Measurements from ENCODE around the gene CUL7. TPM values are rescaled to one million over a fixed set of nuclear protein-coding genes. Genes with fewer than 3 reads are reported as not detected.

The CUL7 gene
- total and polyA plus RNA-seq, 8 donors = 22.0 to 54.3 (median 42.7) TPM

DNA sequence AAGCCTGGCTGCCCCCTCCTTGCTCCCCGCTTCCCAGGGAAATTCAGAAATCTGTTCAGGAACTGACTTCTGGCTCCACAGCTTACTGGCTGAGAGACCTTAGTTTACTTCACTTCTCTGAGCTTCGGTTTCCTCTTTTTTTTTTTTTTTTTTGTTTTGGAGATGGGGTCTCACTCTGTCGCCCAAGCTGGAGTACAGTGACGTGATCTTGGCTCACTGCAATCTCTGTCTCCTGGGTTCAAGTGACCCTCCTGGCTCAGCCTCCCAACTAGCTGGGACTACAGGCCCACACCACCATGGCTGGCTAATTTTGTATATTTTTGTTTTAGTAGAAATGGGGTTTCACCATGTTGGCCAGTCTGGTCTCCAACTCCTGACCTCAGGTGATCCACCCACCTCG, 37.4 kb upstream of the CUL7 start:
- intact Hi-C loops (cut with DNase I) = no loop called here
- ATAC-seq = no peak
- H3K4me1 ChIP-seq = peaks cover 23 to 27% of the 10 kb centered on the region in 2 donors

DNA sequence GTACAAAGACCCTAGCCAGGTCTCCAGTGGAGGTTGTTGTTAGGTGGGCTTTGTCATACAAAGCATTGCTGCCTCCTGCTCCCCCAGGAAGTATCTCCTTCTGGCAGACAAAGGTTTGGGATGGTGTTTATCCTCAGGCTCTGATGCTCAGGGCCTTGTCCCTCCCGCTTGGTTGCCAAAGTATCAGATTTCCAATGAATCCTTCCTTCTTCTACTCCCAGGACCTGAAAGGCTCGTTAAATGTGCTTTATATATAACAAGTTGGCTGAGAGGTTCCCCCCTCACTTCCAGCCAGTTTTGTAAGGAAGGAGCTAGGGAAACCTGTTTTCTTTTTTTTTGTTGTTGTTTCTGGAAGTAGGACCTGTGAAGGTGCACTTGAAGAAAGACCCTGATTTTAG, 36.9 kb upstream of the CUL7 start:
- TF ChIP-seq, protein P1, sequence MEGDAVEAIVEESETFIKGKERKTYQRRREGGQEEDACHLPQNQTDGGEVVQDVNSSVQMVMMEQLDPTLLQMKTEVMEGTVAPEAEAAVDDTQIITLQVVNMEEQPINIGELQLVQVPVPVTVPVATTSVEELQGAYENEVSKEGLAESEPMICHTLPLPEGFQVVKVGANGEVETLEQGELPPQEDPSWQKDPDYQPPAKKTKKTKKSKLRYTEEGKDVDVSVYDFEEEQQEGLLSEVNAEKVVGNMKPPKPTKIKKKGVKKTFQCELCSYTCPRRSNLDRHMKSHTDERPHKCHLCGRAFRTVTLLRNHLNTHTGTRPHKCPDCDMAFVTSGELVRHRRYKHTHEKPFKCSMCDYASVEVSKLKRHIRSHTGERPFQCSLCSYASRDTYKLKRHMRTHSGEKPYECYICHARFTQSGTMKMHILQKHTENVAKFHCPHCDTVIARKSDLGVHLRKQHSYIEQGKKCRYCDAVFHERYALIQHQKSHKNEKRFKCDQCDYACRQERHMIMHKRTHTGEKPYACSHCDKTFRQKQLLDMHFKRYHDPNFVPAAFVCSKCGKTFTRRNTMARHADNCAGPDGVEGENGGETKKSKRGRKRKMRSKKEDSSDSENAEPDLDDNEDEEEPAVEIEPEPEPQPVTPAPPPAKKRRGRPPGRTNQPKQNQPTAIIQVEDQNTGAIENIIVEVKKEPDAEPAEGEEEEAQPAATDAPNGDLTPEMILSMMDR (IDR thresholded peaks at IDR 0.05) = no peak
- H3K27me3 ChIP-seq = no peaks in the 10 kb centered on the region
- H3K9me3 ChIP-seq = no peaks in the 10 kb centered on the region
- no peaks in the 10 kb centered on the region for H3K36me3 ChIP-seq
- peaks cover 22 to 23% of the 10 kb centered on the region in 2 donors for H3K4me1 ChIP-seq
- intact Hi-C loops (cut with DNase I) = no loop called here
- ATAC-seq = peak; percentile 33
- peak in 1 of 4 donors; percentile 57 for DNase-seq
- no peak overlapping the region for H3K4me3 ChIP-seq
- H3K27ac ChIP-seq = peak overlapping the region; percentile 67 to 79

More for the DNA sequence above, 37.4 kb upstream of the CUL7 start:
- no peak for DNase-seq
- TF ChIP-seq, protein P1 (IDR thresholded peaks at IDR 0.05) = no peak
- Histone ChIP-seq H3K27ac (peak overlapping the region; percentile 67 to 79), H3K4me3 (no peak overlapping the region), H3K9me3 (no peaks in the 10 kb centered on the region), H3K27me3 (no peaks in the 10 kb centered on the region), H3K36me3 (no peaks in the 10 kb centered on the region)

DNA sequence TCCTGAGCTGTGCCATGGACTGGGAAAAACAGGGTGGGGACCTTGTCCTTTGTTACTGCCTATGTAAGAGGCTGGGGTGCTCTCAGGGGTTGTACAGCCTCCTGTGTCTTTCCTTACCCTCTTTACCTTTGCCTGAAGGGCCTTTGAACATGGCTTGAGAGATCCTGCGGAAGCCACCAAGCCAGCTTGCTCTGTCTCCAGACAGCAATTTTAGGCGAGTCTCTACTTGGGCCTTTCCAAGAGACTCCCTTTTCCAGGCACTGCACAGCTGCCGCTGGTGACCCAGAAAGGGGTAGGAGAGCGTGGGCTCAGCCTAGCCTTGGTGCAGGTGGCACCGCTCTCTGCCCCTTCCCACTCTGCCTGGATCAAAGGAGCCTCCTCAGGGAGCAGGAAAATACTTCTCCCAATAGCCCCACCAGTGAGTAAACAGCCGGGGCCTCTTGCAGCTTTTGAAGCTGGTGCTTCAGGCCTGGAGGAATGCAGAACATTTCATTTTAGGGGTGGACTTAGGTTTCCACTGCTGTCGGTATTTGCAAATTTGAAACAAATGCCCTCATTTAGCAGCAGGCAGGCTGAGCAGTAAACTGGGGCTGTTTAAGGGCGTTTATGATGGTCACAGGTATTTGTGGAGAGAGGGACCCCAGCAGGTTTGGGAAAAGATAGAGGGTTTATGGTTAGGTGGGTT, 36.4 kb upstream of the CUL7 start:
- no peaks in the 10 kb centered on the region for H3K27me3 ChIP-seq
- peak in 3 of 4 donors; percentile 58 to 66 (median 60) for DNase-seq
- H3K4me3 ChIP-seq = no peak overlapping the region
- TF ChIP-seq, protein P1 (IDR thresholded peaks at IDR 0.05) = no peak
- peak; percentile 86 for ATAC-seq
- H3K4me1 ChIP-seq = peaks cover 19 to 23% of the 10 kb centered on the region in 2 donors
- no peaks in the 10 kb centered on the region for H3K36me3 ChIP-seq
- peak overlapping the region; percentile 67 to 79 for H3K27ac ChIP-seq
- intact Hi-C loops (cut with DNase I) = no loop called here
- no peaks in the 10 kb centered on the region for H3K9me3 ChIP-seq

DNA sequence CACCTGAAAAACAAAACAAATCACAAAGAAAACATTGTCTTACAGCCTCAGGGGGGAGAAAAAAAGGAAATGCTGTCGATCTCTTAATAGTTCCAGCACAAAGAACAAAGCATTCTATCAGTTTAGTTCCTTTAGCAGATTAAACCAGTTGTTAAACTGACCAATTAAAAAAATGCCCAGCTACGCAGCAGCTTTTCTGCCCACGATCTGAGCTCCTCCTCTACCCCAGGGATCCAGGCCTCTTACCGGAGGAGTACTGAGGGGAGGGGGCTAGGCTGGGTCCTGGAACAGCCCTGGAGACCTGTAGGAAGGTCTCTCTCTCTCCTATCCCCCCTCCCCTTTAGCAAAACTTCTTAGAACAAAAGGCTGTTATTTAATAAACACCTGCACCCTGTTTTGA, 35.8 kb upstream of the CUL7 start:
- DNase-seq = peak in 1 of 4 donors; percentile 43
- peaks cover 19 to 23% of the 10 kb centered on the region in 2 donors for H3K4me1 ChIP-seq
- TF ChIP-seq, protein P1 (IDR thresholded peaks at IDR 0.05) = no peak
- no peak overlapping the region for H3K4me3 ChIP-seq
- peak; percentile 31 for ATAC-seq
- no peaks in the 10 kb centered on the region for H3K27me3 ChIP-seq
- H3K9me3 ChIP-seq = no peaks in the 10 kb centered on the region
- H3K36me3 ChIP-seq = no peaks in the 10 kb centered on the region
- peak overlapping the region; percentile 67 to 79 for H3K27ac ChIP-seq
- intact Hi-C loops (cut with DNase I) = no loop called here

DNA sequence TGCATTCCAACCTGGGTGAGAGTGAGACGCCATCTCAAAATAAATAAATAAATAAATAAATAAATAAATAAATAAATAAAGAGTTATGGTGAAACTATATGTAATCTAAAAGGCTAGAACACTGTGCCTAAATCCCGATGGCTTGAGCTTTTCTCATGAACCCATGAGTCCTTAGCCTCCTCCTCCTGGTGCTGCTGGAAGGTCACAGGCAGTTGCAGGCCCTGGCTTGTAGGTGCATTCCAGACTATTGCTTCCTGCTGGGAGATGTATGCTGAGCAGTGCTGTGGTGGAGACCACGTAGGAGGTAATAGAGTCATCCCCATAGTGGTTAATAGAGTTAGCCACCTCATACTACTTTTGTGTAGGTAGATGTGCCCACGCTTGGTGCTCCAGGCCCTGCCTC, 35.0 kb upstream of the CUL7 start:
- DNase-seq = no peak
- H3K27ac ChIP-seq = peak overlapping the region; percentile 67 to 79
- ATAC-seq = no peak

More for the DNA sequence above, 35.0 kb upstream of the CUL7 start:
- H3K4me1 ChIP-seq = peaks cover 12 to 19% of the 10 kb centered on the region in 2 donors
- intact Hi-C loops (cut with DNase I) = no loop called here
- no peaks in the 10 kb centered on the region for H3K36me3 ChIP-seq
- H3K9me3 ChIP-seq = no peaks in the 10 kb centered on the region
- TF ChIP-seq, protein P1 (IDR thresholded peaks at IDR 0.05) = no peak
- H3K27me3 ChIP-seq = no peaks in the 10 kb centered on the region
- no peak overlapping the region for H3K4me3 ChIP-seq
